Measurements from ENCODE around the gene SOST. TPM values are rescaled to one million over a fixed set of nuclear protein-coding genes. Genes with fewer than 3 reads are reported as not detected.
A peak's percentile ranks its signal among the peaks of the same experiment; 100 is the strongest.

Gene SOST
- polyA plus RNA-seq, 4 donors: 48.7 to 63.6 (median 52.2) TPM

GRCh38 chr17:43778337-43779144 is 19.9 kb upstream of the SOST start, which contains the start of gene DUSP3:
Gene DUSP3 (minus strand): TSS chr17:43778977. CDS start chr17:43778924, 53 bp downstream.
- DNase-seq (ENCODE audit: low read depth in 4 of 4, low spot score in 2 of 4): peak in 2 of 4 donors; percentile 78 to 89

- no peak for DNase-seq (ENCODE audit: low read depth in 4 of 4, low spot score in 2 of 4)
Observed at GRCh38 chr17:43774304-43775250, 16.0 kb upstream of the SOST start.

- DNase-seq (ENCODE audit: low read depth in 4 of 4, low spot score in 2 of 4): no peak
Observed at GRCh38 chr17:43772877-43773648, 14.5 kb upstream of the SOST start.

- no peak for DNase-seq (ENCODE audit: low read depth in 4 of 4, low spot score in 2 of 4)
Observed at GRCh38 chr17:43771463-43771862, 12.9 kb upstream of the SOST start.

- DNase-seq (ENCODE audit: low read depth in 4 of 4, low spot score in 2 of 4): no peak
Observed at GRCh38 chr17:43770957-43771356, 12.4 kb upstream of the SOST start.

- DNase-seq (ENCODE audit: low read depth in 4 of 4, low spot score in 2 of 4): no peak
Observed at GRCh38 chr17:43769859-43770258, 11.3 kb upstream of the SOST start.

- DNase-seq (ENCODE audit: low read depth in 4 of 4, low spot score in 2 of 4): no peak
Observed at GRCh38 chr17:43769426-43769825, 10.8 kb upstream of the SOST start.

GRCh38 chr17:43768943-43769342 is 10.4 kb upstream of the SOST start:
- no peak for DNase-seq (ENCODE audit: low read depth in 4 of 4, low spot score in 2 of 4)

GRCh38 chr17:43768382-43768781 is 9.8 kb upstream of the SOST start:
- DNase-seq (ENCODE audit: low read depth in 4 of 4, low spot score in 2 of 4): no peak

GRCh38 chr17:43767713-43768059 is 9.1 kb upstream of the SOST start:
- DNase-seq (ENCODE audit: low read depth in 4 of 4, low spot score in 2 of 4): no peak

- DNase-seq (ENCODE audit: low read depth in 4 of 4, low spot score in 2 of 4): no peak
Observed at GRCh38 chr17:43767053-43767712, 8.6 kb upstream of the SOST start.

- DNase-seq (ENCODE audit: low read depth in 4 of 4, low spot score in 2 of 4): no peak
Observed at GRCh38 chr17:43766413-43767052, 7.9 kb upstream of the SOST start.

GRCh38 chr17:43760254-43760852 is 1.8 kb upstream of the SOST start:
- peak in 2 of 4 donors; percentile 90 to 94 for DNase-seq (ENCODE audit: low read depth in 4 of 4, low spot score in 2 of 4)

- no peak for DNase-seq (ENCODE audit: low read depth in 4 of 4, low spot score in 2 of 4)
Observed at GRCh38 chr17:43759836-43760235, 1.2 kb upstream of the SOST start.

- no peak for DNase-seq (ENCODE audit: low read depth in 4 of 4, low spot score in 2 of 4)
Observed at GRCh38 chr17:43758086-43758485, 505 bp downstream of the SOST start.

GRCh38 chr17:43757171-43757660 is 1.4 kb downstream of the SOST start:
- DNase-seq (ENCODE audit: low read depth in 4 of 4, low spot score in 2 of 4): no peak

- DNase-seq (ENCODE audit: low read depth in 4 of 4, low spot score in 2 of 4): no peak
Observed at GRCh38 chr17:43756201-43756600, 2.4 kb downstream of the SOST start.

GRCh38 chr17:43755389-43755875 is 3.2 kb downstream of the SOST start:
- DNase-seq (ENCODE audit: low read depth in 4 of 4, low spot score in 2 of 4): no peak

- no peak for DNase-seq (ENCODE audit: low read depth in 4 of 4, low spot score in 2 of 4)
Observed at GRCh38 chr17:43754947-43755346, 3.6 kb downstream of the SOST start.
